Body of pancreas (tissue), 4 donors: ENCODE measurements around the gene SLC24A5.

Source experiments
- POLR2A ChIP-seq, 3 donors: fragments of 450-650 bp; IDR thresholded peaks; one replicate each; pipeline ENCODE4 v1.6.1; 2016; ENCODE audit warnings: antibody characterized with exemption in 3 of 3, mild to moderate bottlenecking in 2 of 3
- TF ChIP-seq, protein P1 (sequence below), 7 experiments: fragments of 450-650 bp in 4 of 7; fragments of 200-600 bp in 3 of 7; sonication (generic) in 3 of 7; IDR thresholded peaks; one replicate each; pipeline ENCODE4 v1.5.1; 2016 to 2019; ENCODE audit warnings: antibody characterized with exemption in 7 of 7

DNA sequence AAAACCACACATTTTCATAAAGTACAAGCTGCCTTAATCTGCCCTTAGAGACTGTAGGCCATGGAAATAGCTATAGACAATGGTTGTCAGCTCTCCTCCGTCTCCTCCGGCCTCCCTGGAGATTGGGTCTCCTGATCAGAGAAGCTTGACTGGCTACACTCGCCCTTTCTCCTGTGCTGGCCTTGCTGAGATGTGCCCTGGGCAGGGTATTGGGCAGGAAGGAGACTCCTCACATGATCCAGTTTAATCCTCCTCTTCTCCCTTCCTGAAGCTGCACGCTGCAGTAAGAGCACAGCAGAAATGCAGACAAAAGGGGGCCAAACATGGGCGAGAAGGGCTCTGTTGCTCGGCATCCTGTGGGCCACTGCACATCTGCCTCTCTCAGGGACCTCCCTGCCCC lies at the start of gene SLC24A5:
- TF ChIP-seq, protein P1, sequence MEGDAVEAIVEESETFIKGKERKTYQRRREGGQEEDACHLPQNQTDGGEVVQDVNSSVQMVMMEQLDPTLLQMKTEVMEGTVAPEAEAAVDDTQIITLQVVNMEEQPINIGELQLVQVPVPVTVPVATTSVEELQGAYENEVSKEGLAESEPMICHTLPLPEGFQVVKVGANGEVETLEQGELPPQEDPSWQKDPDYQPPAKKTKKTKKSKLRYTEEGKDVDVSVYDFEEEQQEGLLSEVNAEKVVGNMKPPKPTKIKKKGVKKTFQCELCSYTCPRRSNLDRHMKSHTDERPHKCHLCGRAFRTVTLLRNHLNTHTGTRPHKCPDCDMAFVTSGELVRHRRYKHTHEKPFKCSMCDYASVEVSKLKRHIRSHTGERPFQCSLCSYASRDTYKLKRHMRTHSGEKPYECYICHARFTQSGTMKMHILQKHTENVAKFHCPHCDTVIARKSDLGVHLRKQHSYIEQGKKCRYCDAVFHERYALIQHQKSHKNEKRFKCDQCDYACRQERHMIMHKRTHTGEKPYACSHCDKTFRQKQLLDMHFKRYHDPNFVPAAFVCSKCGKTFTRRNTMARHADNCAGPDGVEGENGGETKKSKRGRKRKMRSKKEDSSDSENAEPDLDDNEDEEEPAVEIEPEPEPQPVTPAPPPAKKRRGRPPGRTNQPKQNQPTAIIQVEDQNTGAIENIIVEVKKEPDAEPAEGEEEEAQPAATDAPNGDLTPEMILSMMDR (IDR thresholded peaks at IDR 0.05): no peak
- TF ChIP-seq POLR2A (IDR thresholded peaks at IDR 0.05): no peak
